GM12865 (cell line): ENCODE results near the gene HEATR1.

Experiments used
- DNase-seq: peaks from one replicate; pipeline ENCODE4 v3.0.0; 2010; ENCODE audit warnings: low read depth
- H3K4me3 ChIP-seq: 2 replicates; pipeline ENCODE4 v1.5.1; 2011; ENCODE audit warnings: mild to moderate bottlenecking, low read depth, low read length, control low read depth
- CTCF ChIP-seq: IDR thresholded peaks from 2 replicates; pipeline ENCODE4 v1.5.1; 2011; ENCODE audit warnings: low read length, control low read depth, low read depth, inconsistent platforms; ENCODE audit not compliant: insufficient read depth; ENCODE audit errors: missing control alignments

HEATR1 gene

DNA sequence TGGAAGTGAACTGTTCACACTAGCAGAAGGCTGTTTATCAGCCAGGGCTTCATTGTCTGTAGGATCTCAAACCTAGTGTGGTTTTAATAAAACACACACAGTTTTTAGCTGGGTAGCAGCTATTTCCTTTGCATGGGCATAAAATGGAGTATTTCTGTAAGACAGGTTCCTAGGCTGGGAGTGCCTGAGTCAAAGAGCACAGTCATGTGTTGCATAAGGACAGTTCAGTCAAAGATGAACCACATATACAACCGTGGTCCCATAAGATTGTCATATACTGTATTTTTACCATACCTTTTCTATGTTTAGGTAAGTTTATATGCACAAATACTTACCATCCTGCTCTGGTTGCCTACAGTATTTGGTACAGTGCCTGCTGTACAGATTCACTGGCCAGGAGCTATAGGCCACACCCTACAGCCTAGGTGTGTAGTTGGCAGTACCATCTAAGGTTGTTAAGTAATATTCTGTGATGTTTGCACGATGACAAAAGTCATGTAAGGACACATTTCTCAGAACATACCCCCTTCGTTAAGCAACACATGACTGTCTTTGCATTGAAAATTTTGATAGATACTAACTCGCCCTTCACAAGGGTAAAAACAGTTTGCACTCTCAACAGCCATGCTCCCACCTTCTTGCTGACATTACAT is 63.4 kb downstream of the HEATR1 start:
- no peak for DNase-seq
- no peak overlapping the region for H3K4me3 ChIP-seq
- no peak for TF ChIP-seq CTCF

DNA sequence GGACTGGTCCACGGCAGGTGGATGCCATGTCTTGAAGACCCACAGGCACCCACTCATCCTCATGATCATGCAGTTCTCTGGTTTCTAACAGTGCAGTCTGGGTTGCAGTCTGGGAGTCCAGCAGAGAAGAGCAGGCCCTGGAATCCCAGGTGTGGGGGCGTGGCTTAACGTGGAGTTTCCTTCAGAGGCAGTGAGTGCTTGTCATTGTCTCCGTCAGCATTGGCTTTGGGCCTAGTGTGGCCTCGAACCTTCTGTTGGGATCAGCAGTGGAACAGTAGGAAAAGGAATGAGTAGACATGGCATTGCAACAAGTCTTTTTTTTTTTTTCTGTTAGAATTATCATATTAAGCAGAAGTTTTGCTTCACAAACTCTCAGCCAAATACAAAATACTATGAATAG is 67.8 kb downstream of the HEATR1 start:
- no peak overlapping the region for H3K4me3 ChIP-seq
- DNase-seq = no peak
- no peak for TF ChIP-seq CTCF

DNA sequence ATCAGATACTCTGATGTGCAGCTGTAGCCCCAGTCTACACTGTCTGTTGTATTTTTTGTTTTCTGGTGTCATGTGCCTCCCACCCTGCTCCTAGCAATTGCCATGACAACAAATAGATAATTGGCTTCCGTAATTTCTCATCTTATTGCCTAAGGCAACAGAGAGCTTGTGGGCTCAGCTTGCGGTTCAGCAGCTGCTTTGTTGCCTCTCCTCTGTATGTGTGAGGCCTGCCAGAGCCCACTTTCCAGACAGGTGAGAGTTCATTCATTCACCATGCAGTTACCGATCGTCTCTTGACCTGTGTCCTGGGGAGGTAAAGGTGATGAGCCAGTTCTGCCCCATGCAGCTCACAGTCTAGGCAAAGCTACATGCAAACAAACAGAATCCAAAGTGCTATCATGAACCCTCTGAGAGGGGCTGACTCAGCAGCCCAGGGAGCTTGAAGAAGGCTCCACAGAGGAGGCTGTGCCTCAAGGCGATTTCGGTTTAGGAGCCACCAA is 68.6 kb downstream of the HEATR1 start:
- DNase-seq = no peak
- H3K4me3 ChIP-seq = no peak overlapping the region
- TF ChIP-seq CTCF = no peak

DNA sequence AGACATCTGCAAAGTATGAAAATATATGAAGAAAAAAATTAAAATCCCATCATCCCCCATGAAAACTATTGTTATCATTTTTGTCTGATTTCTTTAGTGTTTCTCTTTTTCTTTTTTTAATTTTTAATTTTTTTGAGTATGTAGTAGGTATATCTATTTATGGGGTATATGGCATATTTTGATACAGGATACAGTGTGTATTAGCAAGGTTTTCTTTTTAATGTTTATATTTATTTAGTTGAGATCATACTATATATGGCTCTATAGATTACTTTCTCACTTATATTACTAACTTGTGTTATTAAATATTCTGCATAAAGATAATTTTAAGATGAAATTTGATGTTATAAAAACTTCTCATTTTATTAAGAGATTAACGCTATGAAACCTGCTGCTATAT is 69.1 kb downstream of the HEATR1 start:
- no peak for DNase-seq
- TF ChIP-seq CTCF = no peak
- H3K4me3 ChIP-seq = no peak overlapping the region

DNA sequence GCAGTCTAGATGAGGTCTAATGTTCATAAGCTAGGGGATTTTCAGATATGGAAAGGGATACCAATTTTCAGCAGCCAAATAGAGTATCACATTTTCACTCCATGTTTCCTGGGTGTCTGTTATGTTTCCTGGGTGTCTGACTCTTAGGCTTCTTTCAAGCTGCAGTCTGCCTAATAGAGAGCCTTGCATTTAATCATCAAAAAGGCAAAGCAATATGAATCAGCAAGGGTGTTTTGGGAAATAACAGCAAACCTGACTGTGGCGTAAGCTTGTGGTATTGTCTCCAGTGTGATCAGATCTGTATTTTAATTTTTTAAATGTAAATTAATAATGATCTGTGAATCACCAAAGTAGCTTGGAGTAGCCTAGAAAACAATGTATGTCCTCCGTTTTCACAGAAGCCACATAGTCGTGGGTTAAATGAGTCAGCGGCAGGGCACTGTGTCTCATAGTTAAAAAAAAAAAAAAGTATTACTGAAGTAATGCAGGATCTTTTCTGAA is 70.1 kb downstream of the HEATR1 start:
- H3K4me3 ChIP-seq = no peak overlapping the region
- no peak for DNase-seq
- TF ChIP-seq CTCF = no peak

- no peak overlapping the region for H3K4me3 ChIP-seq
- TF ChIP-seq CTCF = no peak
- DNase-seq = no peak
Measured at GRCh38 chr1:236532850-236533249, 71.5 kb downstream of the HEATR1 start.

DNA sequence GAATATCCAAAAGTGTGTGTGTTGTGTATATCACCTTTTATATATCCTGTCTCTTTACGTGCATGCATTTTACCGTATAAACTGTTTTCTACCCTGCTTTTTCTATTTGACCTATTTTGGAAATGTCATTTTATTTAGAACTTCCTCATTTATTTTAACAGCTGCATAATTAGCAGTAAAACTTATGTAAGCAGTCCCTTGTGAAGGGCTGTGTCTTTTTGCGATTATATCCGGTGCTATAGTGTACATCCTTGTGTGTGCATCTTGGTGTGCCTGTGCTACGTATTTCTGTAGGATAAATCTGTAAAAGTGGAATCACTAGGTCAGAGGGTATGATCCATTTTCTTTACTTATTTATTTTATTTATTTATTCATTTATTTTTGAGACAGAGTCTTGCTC is 73.4 kb downstream of the HEATR1 start:
- TF ChIP-seq CTCF = no peak
- no peak overlapping the region for H3K4me3 ChIP-seq
- no peak for DNase-seq
